Stimulated activated CD4-positive, alpha-beta T cell treated with anti-CD3 and anti-CD28 coated beads, Interleukin-4, amount 100 ng/mL, for 1 hour (primary cell): ENCODE data around the gene TMEM259.

Source experiments
- DNase-seq: peaks from one replicate; pipeline ENCODE4 v3.0.0-alpha.2; 2020

Gene TMEM259

GRCh38 chr19:1015061-1015781 is 5.7 kb downstream of the TMEM259 start:
- DNase-seq: no peak

DNA sequence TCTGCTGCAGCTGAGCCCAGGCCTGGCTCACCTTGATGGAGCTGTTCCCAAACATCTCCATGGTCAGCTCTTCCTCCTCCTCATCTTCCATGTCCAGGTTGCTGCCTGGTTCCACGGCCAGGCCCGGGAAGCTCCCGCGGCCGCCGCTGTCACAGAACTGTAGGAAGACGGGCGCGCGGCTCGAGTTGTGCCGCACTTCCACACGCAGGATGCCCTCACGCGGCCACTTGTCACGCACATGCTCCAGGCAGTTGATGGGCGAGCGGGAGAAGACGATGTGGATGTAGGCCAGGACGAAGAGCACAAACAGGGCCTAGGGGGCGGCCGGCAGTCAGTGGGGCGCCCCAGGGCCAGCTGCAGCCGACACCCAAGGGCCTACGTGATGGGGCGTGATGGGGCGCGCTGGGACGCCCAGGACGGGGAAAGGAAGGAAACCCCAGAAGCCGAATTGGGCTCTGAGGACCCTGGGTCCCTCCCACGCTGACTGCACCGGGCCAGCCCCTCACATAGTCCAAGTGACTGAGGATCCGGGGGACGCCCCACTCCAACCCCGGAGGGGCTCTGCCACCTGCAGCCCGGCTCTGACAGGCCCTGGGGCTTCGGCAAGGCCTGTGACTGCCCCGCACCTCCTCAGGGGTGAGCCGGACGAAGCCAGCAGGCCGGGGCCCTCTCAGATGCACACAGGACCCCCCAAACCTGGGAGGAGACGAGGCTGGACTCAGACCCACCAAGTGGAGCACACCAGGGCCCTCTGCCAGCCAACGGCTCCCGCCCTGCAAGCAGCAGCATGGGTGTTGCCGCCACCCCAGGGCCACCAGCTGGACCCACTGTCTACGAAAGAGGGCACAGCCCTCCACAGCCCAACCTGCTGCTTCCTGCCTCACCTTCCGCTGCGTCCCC is 6.5 kb downstream of the TMEM259 start:
- DNase-seq: no peak

- DNase-seq: no peak
Observed at GRCh38 chr19:1013218-1013617, 7.7 kb downstream of the TMEM259 start.

DNA sequence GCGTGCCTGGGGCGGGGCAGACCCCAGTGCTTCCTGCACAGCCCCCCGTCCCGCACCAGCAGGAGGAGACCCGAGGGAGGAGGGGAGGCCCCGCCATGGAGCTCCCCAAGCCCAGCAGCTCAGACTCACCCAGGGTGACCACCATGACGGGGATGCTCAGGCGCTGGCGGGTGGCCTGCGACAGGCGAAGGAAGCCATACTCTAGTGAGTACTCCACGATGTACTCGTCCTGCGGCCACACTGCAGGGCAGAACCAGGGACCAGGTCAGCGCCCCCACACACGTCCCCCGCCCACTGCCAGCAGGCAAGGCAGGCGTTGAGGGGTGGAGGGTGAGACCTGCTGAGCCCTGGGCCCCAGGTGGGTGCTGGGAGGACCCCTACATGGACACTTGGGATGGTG is 8.6 kb downstream of the TMEM259 start:
- no peak for DNase-seq

DNA sequence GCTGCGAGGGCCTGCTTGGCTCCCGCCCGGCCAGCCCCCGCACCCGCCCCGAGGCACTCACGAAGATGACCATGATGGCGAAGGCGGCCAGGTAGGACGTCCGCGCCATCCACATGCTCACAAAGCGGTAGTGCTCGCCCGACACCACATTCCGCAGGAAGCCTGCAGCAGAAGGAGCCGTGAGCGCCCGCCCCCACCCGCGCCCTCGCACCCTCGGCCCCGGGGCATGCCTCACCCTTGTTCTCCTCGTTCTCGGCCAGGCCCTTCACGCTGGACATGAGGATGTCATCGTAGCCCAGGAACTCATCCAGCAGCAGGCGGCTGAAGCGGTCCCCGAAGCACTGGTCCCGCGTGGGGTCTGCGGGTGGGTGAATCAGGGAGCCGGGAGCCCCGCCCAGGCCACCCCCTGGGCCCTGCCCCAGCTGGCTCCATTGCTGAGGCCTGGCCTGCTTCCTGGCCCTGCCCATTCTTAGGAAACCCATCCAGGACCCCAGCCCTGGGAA is 9.0 kb downstream of the TMEM259 start:
- DNase-seq: no peak

GRCh38 chr19:1010586-1011510 is 10.1 kb downstream of the TMEM259 start:
- no peak for DNase-seq

DNA sequence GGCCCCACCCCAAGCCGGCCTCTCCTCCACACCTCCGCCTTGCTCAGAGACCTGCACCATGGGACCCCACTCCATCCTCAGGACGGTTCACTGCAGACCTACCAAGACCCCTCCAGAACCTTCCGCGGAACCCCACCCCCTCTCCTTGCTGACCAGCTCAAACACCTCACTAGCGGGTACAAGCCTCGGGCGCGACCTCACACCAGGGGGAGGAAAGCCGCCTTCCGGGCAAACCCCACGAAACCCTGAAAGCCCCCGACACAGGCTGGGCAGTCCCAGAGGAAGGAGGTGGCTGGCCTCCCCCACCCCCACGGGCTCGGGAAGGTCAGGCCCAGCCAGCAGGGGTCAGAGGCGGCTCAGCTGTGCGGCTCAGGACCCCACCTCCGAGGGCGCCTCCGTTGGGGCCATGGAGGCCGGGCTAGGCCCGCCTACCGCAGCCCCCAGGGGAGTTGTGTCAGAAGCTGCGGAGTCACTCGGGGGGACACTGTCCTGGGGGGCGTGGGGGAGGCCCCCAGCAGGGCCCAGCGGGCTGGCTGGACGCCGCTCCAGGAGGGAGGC is 10.9 kb downstream of the TMEM259 start:
- no peak for DNase-seq

- DNase-seq: no peak
Observed at GRCh38 chr19:1009041-1009980, 11.6 kb downstream of the TMEM259 start.

DNA sequence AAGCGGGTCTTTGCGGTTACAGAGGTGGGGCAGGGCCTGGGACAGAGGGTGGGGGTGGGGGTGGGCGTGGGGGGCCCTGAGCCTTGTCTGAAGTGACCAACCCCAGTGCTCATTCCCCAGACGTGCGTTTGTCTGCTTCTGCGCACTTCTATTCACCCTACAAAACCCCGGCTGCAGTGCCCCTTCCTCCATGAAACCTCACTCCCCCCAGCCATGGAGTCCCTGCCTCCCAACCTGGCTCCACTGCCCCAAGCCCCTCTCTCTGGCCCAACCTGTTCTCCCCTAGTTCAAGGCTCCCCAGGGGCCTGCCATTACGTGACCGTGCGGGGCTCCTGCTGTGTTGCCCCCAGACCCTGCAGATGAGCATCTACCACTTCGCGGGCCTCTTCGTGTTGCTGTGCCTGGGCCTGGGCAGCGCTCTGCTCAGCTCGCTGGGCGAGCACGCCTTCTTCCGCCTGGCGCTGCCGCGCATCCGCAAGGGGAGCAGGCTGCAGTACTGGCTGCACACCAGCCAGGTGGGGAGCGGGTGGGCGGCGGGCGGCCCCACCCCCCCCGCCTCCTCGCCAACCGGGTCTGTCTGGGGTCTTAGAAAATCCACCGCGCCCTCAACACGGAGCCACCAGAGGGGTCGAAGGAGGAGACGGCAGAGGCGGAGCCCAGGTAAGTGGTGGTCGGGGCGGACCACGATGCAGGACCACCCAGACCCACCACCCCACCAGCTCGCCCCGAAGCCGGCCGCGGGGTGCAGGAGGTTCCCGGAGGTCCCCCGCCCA is 12.5 kb downstream of the TMEM259 start:
- DNase-seq: no peak

DNA sequence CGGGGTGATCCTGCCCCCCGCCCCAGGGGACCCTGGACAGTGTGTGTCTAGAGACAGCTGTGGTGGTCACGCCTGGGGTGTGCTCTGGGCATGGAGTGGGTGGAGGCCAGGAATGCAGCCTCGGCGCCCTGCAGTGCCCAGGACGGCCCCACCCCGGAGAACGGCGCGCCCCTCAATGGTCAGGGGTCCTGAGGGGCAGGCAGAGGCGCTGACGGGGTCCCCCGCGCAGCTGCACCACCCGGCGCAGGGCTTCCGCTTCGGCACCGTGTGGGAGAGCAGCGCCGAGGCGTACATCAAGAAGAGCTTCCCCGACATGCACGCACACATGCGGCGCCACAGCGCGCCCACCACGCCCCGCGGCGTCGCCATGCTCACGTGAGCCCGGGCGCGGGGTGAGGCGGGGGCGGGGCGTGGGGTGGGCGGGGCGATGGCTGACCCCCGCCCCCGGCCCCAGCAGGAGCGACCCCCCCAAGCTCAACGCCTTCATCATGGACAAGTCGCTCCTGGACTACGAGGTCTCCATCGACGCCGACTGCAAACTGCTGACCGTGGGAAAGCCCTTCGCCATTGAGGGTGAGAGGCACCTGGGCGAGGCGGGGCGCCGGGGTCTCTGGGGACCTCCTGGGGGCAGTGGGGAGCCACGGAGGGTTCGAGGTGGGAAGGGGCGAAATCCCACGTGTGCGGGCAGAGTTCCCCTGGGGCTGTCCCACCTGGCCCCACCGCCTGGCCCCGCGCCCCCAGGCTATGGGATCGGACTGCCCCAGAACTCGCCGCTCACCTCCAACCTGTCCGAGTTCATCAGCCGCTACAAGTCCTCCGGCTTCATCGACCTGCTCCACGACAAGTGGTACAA is 13.3 kb downstream of the TMEM259 start:
- DNase-seq: no peak

DNA sequence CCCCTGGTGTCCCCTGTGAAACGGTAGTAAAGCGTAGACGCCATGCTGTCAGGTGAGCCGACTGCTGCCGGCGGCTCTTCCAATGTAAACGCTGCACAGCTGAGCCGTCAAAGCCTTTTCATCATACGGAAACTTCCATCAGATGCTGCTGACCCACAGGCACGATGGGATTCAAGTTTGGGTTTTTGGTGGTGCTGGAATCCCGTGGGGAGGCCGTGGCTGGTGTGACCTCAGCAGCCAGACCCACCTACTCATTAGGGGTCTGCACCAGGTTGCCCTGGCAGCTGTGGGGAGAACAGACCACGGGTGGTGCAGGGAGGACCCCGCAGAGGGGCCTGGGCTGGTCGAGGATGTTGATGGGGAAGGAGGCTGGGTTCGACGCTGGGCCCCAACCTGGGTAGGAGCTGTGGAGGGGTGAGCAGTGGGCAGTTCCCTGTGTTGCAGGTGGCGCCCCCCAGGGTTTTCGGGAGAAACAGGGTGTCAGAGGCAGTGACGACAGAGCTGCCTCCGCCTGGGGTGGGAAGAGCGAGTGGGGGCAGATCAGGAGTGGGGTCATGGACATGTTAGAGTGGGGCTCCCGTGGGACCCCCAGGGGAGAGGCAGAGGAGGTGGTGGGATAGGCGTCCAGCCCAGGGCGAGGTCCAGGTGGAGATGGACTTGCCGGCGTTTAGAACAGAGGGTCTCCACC is 14.1 kb downstream of the TMEM259 start:
- no peak for DNase-seq

DNA sequence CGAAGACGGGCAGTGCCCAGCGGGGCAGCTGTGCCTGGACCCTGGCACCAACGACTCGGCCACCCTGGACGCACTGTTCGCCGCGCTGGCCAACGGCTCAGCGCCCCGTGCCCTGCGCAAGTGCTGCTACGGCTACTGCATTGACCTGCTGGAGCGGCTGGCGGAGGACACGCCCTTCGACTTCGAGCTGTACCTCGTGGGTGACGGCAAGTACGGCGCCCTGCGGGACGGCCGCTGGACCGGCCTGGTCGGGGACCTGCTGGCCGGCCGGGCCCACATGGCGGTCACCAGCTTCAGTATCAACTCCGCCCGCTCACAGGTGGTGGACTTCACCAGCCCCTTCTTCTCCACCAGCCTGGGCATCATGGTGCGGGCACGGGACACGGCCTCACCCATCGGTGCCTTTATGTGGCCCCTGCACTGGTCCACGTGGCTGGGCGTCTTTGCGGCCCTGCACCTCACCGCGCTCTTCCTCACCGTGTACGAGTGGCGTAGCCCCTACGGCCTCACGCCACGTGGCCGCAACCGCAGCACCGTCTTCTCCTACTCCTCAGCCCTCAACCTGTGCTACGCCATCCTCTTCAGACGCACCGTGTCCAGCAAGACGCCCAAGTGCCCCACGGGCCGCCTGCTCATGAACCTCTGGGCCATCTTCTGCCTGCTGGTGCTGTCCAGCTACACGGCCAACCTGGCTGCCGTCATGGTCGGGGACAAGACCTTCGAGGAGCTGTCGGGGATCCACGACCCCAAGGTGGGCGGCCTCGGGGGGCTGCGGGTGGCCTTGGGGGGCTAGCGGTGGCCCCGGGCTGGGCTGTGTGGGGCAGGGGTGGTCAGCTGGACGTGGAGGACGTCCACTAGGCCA is 15.9 kb downstream of the TMEM259 start:
- no peak for DNase-seq

DNA sequence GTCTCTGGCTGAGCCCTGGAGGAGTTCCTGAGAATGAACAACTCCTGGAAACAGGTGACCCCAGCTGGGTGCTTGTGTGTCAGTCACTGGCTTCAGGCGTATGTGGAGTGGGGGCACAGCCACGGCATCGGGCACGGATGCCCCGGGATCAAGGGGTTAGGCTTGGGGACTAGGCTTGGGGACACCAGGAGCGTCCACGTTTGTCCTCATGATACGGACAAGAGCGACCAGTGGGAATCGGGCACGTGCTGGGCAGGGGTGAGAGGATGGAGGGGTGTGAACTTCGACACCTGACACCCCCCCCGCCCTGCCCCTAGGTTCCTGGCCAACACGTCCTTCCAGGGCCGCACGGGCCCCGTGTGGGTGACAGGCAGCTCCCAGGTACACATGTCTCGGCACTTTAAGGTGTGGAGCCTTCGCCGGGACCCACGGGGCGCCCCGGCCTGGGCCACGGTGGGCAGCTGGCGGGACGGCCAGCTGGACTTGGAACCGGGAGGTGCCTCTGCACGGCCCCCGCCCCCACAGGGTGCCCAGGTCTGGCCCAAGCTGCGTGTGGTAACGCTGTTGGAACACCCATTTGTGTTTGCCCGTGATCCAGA is 16.6 kb downstream of the TMEM259 start:
- no peak for DNase-seq

GRCh38 chr19:1003283-1003682 is 17.6 kb downstream of the TMEM259 start:
- no peak for DNase-seq

GRCh38 chr19:1002600-1002999 is 18.3 kb downstream of the TMEM259 start:
- DNase-seq: no peak

DNA sequence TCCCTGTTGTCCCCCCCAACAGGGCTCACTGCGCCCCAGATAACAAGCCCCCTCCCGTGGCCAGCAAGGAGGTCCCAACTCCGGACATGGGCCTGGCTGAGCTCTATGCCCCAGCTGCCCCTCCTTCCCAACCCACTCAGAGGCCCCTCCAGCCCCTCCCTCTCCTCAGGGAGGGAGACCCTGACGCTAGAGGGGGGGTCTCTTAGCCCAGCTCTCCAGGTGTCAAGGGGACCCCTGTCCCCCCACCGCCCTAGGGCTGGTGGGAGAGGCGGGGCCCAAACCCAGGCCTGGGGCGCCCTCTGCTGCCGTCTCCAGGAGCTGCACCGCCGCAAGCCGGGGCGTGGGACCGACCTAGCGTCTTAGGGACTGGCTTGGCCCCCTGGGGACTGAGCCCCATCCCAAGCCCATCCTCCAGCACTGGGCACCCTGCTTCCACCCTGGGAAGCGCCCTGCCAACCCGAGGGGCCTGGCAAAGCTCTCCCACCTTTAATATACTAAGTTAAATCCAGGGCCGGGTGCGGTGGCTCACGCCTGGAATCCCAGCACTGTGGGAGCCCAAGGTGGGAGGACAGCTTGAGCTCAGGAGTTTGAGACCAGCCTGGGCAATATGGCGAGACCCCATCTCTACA is 19.3 kb downstream of the TMEM259 start:
- DNase-seq: peak; percentile 77
